K562 (cell line): Measurements from ENCODE around the gene RAD21L1. TPM values are rescaled to one million over a fixed set of nuclear protein-coding genes. Genes with fewer than 3 reads are reported as not detected.
A peak's percentile ranks its signal among the peaks of the same experiment; 100 is the strongest.

Experiments used
- ATAC-seq: fragments of 200-7000 bp; cut with Tn5 transposase; 3 replicates; pipeline ENCODE4 v1.9.1; 2020; ENCODE audit warnings: moderate library complexity
- BruUV-seq: library from RNA; stranded (reverse); fragments of 400-500 nt; replicated peaks from 2 replicates; lab custom pipeline; 2021; lab: Mats Ljungman, UMichigan
- CTCF ChIA-PET: fragments of 300-600 bp; formaldehyde crosslinking; extraction: SDS; loops from one replicate; lab custom pipeline; 2021; ENCODE audit warnings: low intra/inter-chr PET ratio; lab: Yijun Ruan, JAX
- POLR2A ChIA-PET: fragments of 300-600, 350-650 bp; sonication (Branson Sonifier 250); formaldehyde crosslinking; extraction: SDS; loops from one replicate; lab custom pipeline; 2021; ENCODE audit warnings: antibody characterized with exemption, inconsistent platforms; lab: Yijun Ruan, JAX
- DNase-seq, 4 experiments: peaks; one replicate each; pipeline versions ENCODE4 v3.0.0 to v3.0.0-alpha.2; 2011 to 2018; ENCODE audit warnings: low spot score in 3 of 4, mixed read lengths in 3 of 4; ENCODE audit errors: extremely low read depth in 1 of 4
- FAIRE-seq: peaks from 2 replicates; lab custom pipeline; 2011; peaks lifted over from hg19 to GRCh38; lab: Jason Lieb, UNC
- H2AFZ ChIP-seq: 2 replicates; pipeline ENCODE4 v1.6.0; 2011; ENCODE audit warnings: low read depth, low read length, control low read depth, inconsistent platforms
- H3K27ac ChIP-seq: fragments of 200-600 bp; 3 replicates; pipeline ENCODE4 v1.8.0; 2011; ENCODE audit warnings: low read depth, mild to moderate bottlenecking, control low read depth, inconsistent platforms, low read length, moderate library complexity, mixed read lengths; ENCODE audit errors: extremely low read depth
- H3K27me3 ChIP-seq, 2 experiments: fragments of 300-600 bp in 1 of 2; 2 replicates in 1 of 2; 3 replicates in 1 of 2; pipeline versions ENCODE4 v1.6.0 to v1.8.0; 2011; ENCODE audit warnings: inconsistent platforms in 2 of 2, low read length in 2 of 2, mild to moderate bottlenecking in 1 of 2, mixed read lengths in 1 of 2, moderate library complexity in 1 of 2; ENCODE audit not compliant: control insufficient read depth in 2 of 2, insufficient read depth in 2 of 2
- H3K36me3 ChIP-seq: fragments of 300-600 bp; 3 replicates; pipeline ENCODE4 v1.8.0; 2011; ENCODE audit warnings: mild to moderate bottlenecking, low read length, inconsistent platforms; ENCODE audit not compliant: control insufficient read depth, insufficient read depth
- H3K4me1 ChIP-seq, 2 experiments: fragments of 200-600 bp in 1 of 2; replicated peaks in 1 of 2; 2 replicates in 1 of 2; 3 replicates in 1 of 2; pipeline versions ENCODE4 v1.5.1 to v1.8.0; 2011; ENCODE audit warnings: inconsistent platforms in 2 of 2, low read length in 2 of 2, mild to moderate bottlenecking in 1 of 2, mixed read lengths in 1 of 2, moderate library complexity in 1 of 2; ENCODE audit not compliant: control insufficient read depth in 2 of 2, insufficient read depth in 2 of 2
- H3K4me2 ChIP-seq: 2 replicates; pipeline ENCODE4 v1.6.1; 2011; ENCODE audit warnings: low read length, control low read depth, inconsistent platforms, mixed read lengths; ENCODE audit not compliant: insufficient read depth
- H3K4me3 ChIP-seq: fragments of 200-600 bp; sonication (generic), shearing (Covaris generic); 2 replicates; pipeline ENCODE4 v1.5.1; 2016; ENCODE audit warnings: control low read depth, inconsistent platforms
- H3K79me2 ChIP-seq: fragments of 200-600 bp; 3 replicates; pipeline ENCODE4 v1.8.0; 2011; ENCODE audit warnings: low read length, inconsistent platforms; ENCODE audit not compliant: control insufficient read depth, insufficient read depth
- H3K9ac ChIP-seq, 2 experiments: 2 replicates each; pipeline versions ENCODE4 v1.6.0 to v1.6.1; 2011; ENCODE audit warnings: low read depth in 2 of 2, low read length in 2 of 2, control low read depth in 1 of 2, inconsistent platforms in 1 of 2, mild to moderate bottlenecking in 1 of 2, mixed read lengths in 1 of 2; ENCODE audit not compliant: insufficient read depth in 1 of 2
- H3K9me1 ChIP-seq: one replicate; pipeline ENCODE4 v1.6.0; 2011; ENCODE audit warnings: inconsistent platforms, mild to moderate bottlenecking, low read length, moderate library complexity; ENCODE audit not compliant: control insufficient read depth, insufficient read depth
- H3K9me3 ChIP-seq: replicated peaks from 2 replicates; pipeline ENCODE4 v1.5.1; 2011; ENCODE audit warnings: low read depth, low read length, inconsistent platforms; ENCODE audit not compliant: control insufficient read depth, insufficient read depth
- H4K20me1 ChIP-seq: replicated peaks from 2 replicates; pipeline ENCODE4 v1.6.1; 2011; ENCODE audit warnings: low read length, inconsistent platforms, mixed read lengths; ENCODE audit not compliant: control insufficient read depth, insufficient read depth
- CTCF ChIP-seq, 3 experiments: IDR thresholded peaks in 2 of 3; conservative IDR thresholded peaks in 1 of 3; 2 replicates each; pipeline ENCODE4 v1.5.1; 2011 to 2012; ENCODE audit warnings: low read length in 3 of 3, mild to moderate bottlenecking in 3 of 3, control low read depth in 2 of 3, improper control_type of control experiment in 1 of 3, inconsistent platforms in 1 of 3, low read depth in 1 of 3, mixed read lengths in 1 of 3, moderate library complexity in 1 of 3; ENCODE audit not compliant: insufficient read depth in 2 of 3
- HCFC1 ChIP-seq: IDR thresholded peaks from 2 replicates; pipeline ENCODE4 v1.6.1; 2012; ENCODE audit warnings: low read depth, low read length, improper control_type of control experiment
- HMG20B ChIP-seq: fragments of 250-450 bp; sonication (Bioruptor Pico); IDR thresholded peaks from 2 replicates; pipeline ENCODE4 v1.5.0; 2021; ENCODE audit warnings: mild to moderate bottlenecking
- MEIS2 ChIP-seq: fragments of 450-650 bp; IDR thresholded peaks from 2 replicates; pipeline ENCODE4 v1.6.1; 2014; ENCODE audit warnings: mild to moderate bottlenecking; ENCODE audit not compliant: partially characterized antibody
- PBX2 ChIP-seq, 2 experiments: IDR thresholded peaks in 1 of 2; conservative IDR thresholded peaks in 1 of 2; 2 replicates each; pipeline ENCODE4 v1.6.1; 2016; ENCODE audit warnings: low read depth in 2 of 2, mild to moderate bottlenecking in 1 of 2, missing compliant biosample characterization in 1 of 2, missing genetic modification characterization in 1 of 2, moderate library complexity in 1 of 2
- PKNOX1 ChIP-seq: fragments of 450-650 bp; IDR thresholded peaks from 2 replicates; pipeline ENCODE4 v1.6.1; 2016
- ZFP91 ChIP-seq: sonication (generic); formaldehyde crosslinking; IDR thresholded peaks from 2 replicates; pipeline ENCODE4 v1.8.0; 2022; ENCODE audit warnings: mild to moderate bottlenecking, missing genetic modification reagents
- WGBS: fragments of 100-300 bp; shearing (Covaris generic); methylation state at CpG from one replicate; pipeline ENCODE4 v1.1.6; 2016; ENCODE audit warnings: low coverage, mixed read lengths; ENCODE audit not compliant: insufficient coverage; ENCODE audit errors: missing lambda C conversion rate; 5-methylcytosine and 5-hydroxymethylcytosine counted together
- in situ Hi-C: fragments of 300-500 bp; cut with MboI; formaldehyde crosslinking; loops from 4 replicates; pipeline ENCODE4 v1.15.0; 2018; ENCODE audit warnings: inconsistent platforms, mixed read lengths
- intact Hi-C: fragments of 100-400 bp; cut with micrococcal nuclease; formaldehyde crosslinking; loops from 2 replicates; pipeline ENCODE4 v1.14.2; 2022
- polyA plus RNA-seq, 8 experiments: library from polyadenylated mRNA; depleted of rRNA in 4 of 8; stranded (reverse) in 5 of 8; unstranded in 3 of 8; fragments of >200 nt; fragmentation: Nextera tagmentation in 2 of 8; fragmentation: Illumina TruSeq in 1 of 8; extraction: Ambion mirVana in 2 of 8; extraction: Trizol in 1 of 8; gene quantifications; 2 replicates each; pipeline versions ENCODE4 v1.2.1 to v1.2.3, GENCODE V29; 2011 to 2014; ENCODE audit warnings: inconsistent platforms in 1 of 8, missing spikeins in 1 of 8
- total RNA-seq, 7 experiments: library from RNA; depleted of rRNA in 6 of 7; stranded (reverse); fragments of >200 nt in 6 of 7; fragmentation: Illumina TruSeq in 2 of 7; extraction: Trizol in 2 of 7; gene quantifications; 2 replicates each; pipeline versions ENCODE4 v1.2.1 to v1.2.3, GENCODE V29; 2011 to 2021; ENCODE audit warnings: low replicate concordance in 1 of 7

Gene RAD21L1
- total and polyA plus RNA-seq, 9 of the 15 experiments (the other 6 are each of a cell fraction or from before 2014, with no cell fraction given), result 0.17 to 1.7 (median 0.45) TPM; not detected in 1

- POLR2A ChIA-PET, result interaction anchor here (1.2 to 1.4 kb wide), 2 partner anchors 13 to 163 kb away, joined by 3 to 4 read pairs; no protein-coding TSS in a partner anchor
- intact Hi-C loops, result loop anchor here (10.0 kb wide), 1 partner anchor 90 kb away; no protein-coding TSS in a partner anchor
These were observed 79.1 kb downstream of the RAD21L1 start for GRCh38 chr20:1304710-1305515.

More at GRCh38 chr20:1304710-1305515, 79.1 kb downstream of the RAD21L1 start:
- DNase-seq (peak in 1 of 4 experiments; percentile 12), ATAC-seq (no peak), FAIRE-seq (no peak)
- H3K36me3 ChIP-seq, result no peaks in the 10 kb centered on the region
- CTCF ChIA-PET, result interaction anchor here (0.6 kb wide), 1 partner anchor 9 kb away, joined by 3 read pairs; no protein-coding TSS in a partner anchor
- H2AFZ ChIP-seq, result no peak overlapping the region
- no TSS peak for BruUV-seq
- peaks cover 3 to 32% of the 10 kb centered on the region in 2 experiments; a peak in 4 of 5 replicates for H3K4me1 ChIP-seq
- peak overlapping the region in 1 of 2 experiments; percentile 52; a peak in 1 of 4 replicates for H3K9ac ChIP-seq
- in situ Hi-C loops, result no loop called here
- H3K4me2 ChIP-seq, result no peak overlapping the region
- H3K27ac ChIP-seq, result no peak overlapping the region
- no peak overlapping the region for H3K4me3 ChIP-seq
- H3K27me3 ChIP-seq, result no peaks in the 10 kb centered on the region
- no peaks in the 10 kb centered on the region for H3K9me3 ChIP-seq
- H4K20me1 ChIP-seq, result no peaks in the 10 kb centered on the region
- no peaks in the 10 kb centered on the region for H3K79me2 ChIP-seq
- peak; percentile 47 for TF ChIP-seq PKNOX1
- 0 out of 6 replicates have a peak, but pooled peaks of 1 of the 3 experiments have one; percentile 1 for TF ChIP-seq CTCF (IDR thresholded peaks at IDR 0.05 in 2 of 3, conservative IDR thresholded peaks at IDR 0.05 in 1 of 3; ENCODE audit: insufficient read depth in 2 of 3, low read depth in 1 of 3, low read length in 3 of 3)
- TF ChIP-seq HMG20B (CRISPR knock-in tag), result no peak
- TF ChIP-seq MEIS2, result peak; percentile 70
- no peak for TF ChIP-seq PBX2 (CRISPR knock-in tag; IDR thresholded peaks at IDR 0.05; ENCODE audit: low read depth)
- peak; percentile 33; the same call in 1 of the 2 replicates for TF ChIP-seq PBX2 (tag; conservative IDR thresholded peaks at IDR 0.05; ENCODE audit: low read depth)
- TF ChIP-seq HCFC1, result no peak
- no peak for TF ChIP-seq ZFP91 (CRISPR knock-in tag)
- WGBS, result 61% methylated on average over 26 of the region's 31 CpGs
- H3K9me1 ChIP-seq, result no peaks in the 10 kb centered on the region
